Astrocyte (in vitro differentiated cells and primary cell): ENCODE measurements around the gene CELSR2. TPM values are rescaled to one million over a fixed set of nuclear protein-coding genes. Genes with fewer than 3 reads are reported as not detected.

Experiments used
- DNase-seq: peaks from one replicate; pipeline ENCODE4 v3.0.0-alpha.2; 2010; ENCODE audit warnings: low read depth
- FAIRE-seq: peaks from 2 replicates; lab custom pipeline; 2011; peaks lifted over from hg19 to GRCh38; lab: Jason Lieb, UNC
- H2AFZ ChIP-seq: 2 replicates; pipeline ENCODE4 v1.6.0; 2012; ENCODE audit warnings: low read depth, low read length, inconsistent platforms
- H3K27ac ChIP-seq: 2 replicates; pipeline ENCODE4 v1.5.1; 2011; ENCODE audit warnings: low read depth, low read length, inconsistent platforms
- H3K27me3 ChIP-seq: 2 replicates; pipeline ENCODE4 v1.6.0; 2011; ENCODE audit warnings: low read length, inconsistent platforms; ENCODE audit not compliant: insufficient read depth
- H3K36me3 ChIP-seq: 2 replicates; pipeline ENCODE4 v1.5.1; 2011; ENCODE audit warnings: low read length, inconsistent platforms; ENCODE audit not compliant: insufficient read depth
- H3K4me1 ChIP-seq: 2 replicates; pipeline ENCODE4 v1.5.1; 2011; ENCODE audit warnings: low read length, inconsistent platforms; ENCODE audit not compliant: insufficient read depth
- H3K4me2 ChIP-seq: 2 replicates; pipeline ENCODE4 v1.6.0; 2012; ENCODE audit warnings: low read length, inconsistent platforms
- H3K4me3 ChIP-seq: 2 replicates; pipeline ENCODE4 v1.5.1; 2011; ENCODE audit warnings: low read depth, mild to moderate bottlenecking, low read length, inconsistent platforms; ENCODE audit not compliant: insufficient read depth
- H3K79me2 ChIP-seq: 2 replicates; pipeline ENCODE4 v1.6.0; 2012; ENCODE audit warnings: mild to moderate bottlenecking, low read length, inconsistent platforms; ENCODE audit not compliant: insufficient read depth
- H3K9ac ChIP-seq: 2 replicates; pipeline ENCODE4 v1.6.0; 2012; ENCODE audit warnings: mild to moderate bottlenecking, low read length, inconsistent platforms
- H3K9me3 ChIP-seq: 2 replicates; pipeline ENCODE4 v1.5.1; 2012; ENCODE audit warnings: low read depth, mild to moderate bottlenecking, low read length, inconsistent platforms; ENCODE audit not compliant: insufficient read depth
- H4K20me1 ChIP-seq: 2 replicates; pipeline ENCODE4 v1.6.0; 2012; ENCODE audit warnings: low read length, inconsistent platforms; ENCODE audit not compliant: insufficient read depth
- H3K27ac Mint-ChIP-seq: one replicate; pipeline ENCODE4 v1.8.0; 2021; ENCODE audit warnings: mild to moderate bottlenecking, mixed read lengths; ENCODE audit not compliant: unreplicated experiment
- H3K27me3 Mint-ChIP-seq: one replicate; pipeline ENCODE4 v1.8.0; 2021; ENCODE audit warnings: low read depth, mixed read lengths; ENCODE audit not compliant: unreplicated experiment
- H3K36me3 Mint-ChIP-seq: one replicate; pipeline ENCODE4 v1.8.0; 2021; ENCODE audit warnings: low read depth, mixed read lengths; ENCODE audit not compliant: unreplicated experiment
- H3K4me1 Mint-ChIP-seq: one replicate; pipeline ENCODE4 v1.8.0; 2021; ENCODE audit warnings: low read depth, mixed read lengths; ENCODE audit not compliant: unreplicated experiment
- H3K4me3 Mint-ChIP-seq: one replicate; pipeline ENCODE4 v1.8.0; 2021; ENCODE audit warnings: mild to moderate bottlenecking, moderate library complexity, mixed read lengths; ENCODE audit not compliant: unreplicated experiment
- H3K9me3 Mint-ChIP-seq: one replicate; pipeline ENCODE4 v1.8.0; 2021; ENCODE audit warnings: mild to moderate bottlenecking, mixed read lengths; ENCODE audit not compliant: unreplicated experiment
- CTCF ChIP-seq: IDR thresholded peaks from 2 replicates; pipeline ENCODE4 v1.5.1; 2011; ENCODE audit warnings: low read depth, mild to moderate bottlenecking, inconsistent platforms, low read length, moderate library complexity; ENCODE audit not compliant: insufficient read depth
- EZH2 ChIP-seq: IDR thresholded peaks from 2 replicates; pipeline ENCODE4 v1.6.1; 2012; ENCODE audit warnings: mild to moderate bottlenecking, low read length, inconsistent platforms; ENCODE audit not compliant: insufficient read depth
- total RNA-seq: library from RNA; stranded (reverse); gene quantifications from 2 replicates; pipeline ENCODE4 v1.2.1, GENCODE V29; 2021

Gene CELSR2
- total RNA-seq, 1 donor from 2014 or later: 10.0 TPM

GRCh38 chr1:109207467-109208103, 41.8 kb upstream of the CELSR2 start:
- no peak overlapping the region for H3K27ac ChIP-seq
- no peaks in the 10 kb centered on the region for H3K27me3 Mint-ChIP-seq
- peaks cover 6% of the 10 kb centered on the region for H3K4me1 ChIP-seq
- H3K9ac ChIP-seq: no peak overlapping the region
- no peak for DNase-seq
- peaks cover 2% of the 10 kb centered on the region for H3K9me3 Mint-ChIP-seq
- no peaks in the 10 kb centered on the region for H3K36me3 ChIP-seq
- no peak overlapping the region for H3K4me3 ChIP-seq
- H3K27ac Mint-ChIP-seq: no peak overlapping the region
- no peaks in the 10 kb centered on the region for H3K27me3 ChIP-seq
- H3K36me3 Mint-ChIP-seq: no peaks in the 10 kb centered on the region
- H3K4me2 ChIP-seq: no peak overlapping the region
- H3K79me2 ChIP-seq: no peaks in the 10 kb centered on the region
- H3K4me3 Mint-ChIP-seq: no peak overlapping the region
- peaks cover 16% of the 10 kb centered on the region for H3K4me1 Mint-ChIP-seq
- H3K9me3 ChIP-seq: no peaks in the 10 kb centered on the region
- H2AFZ ChIP-seq: no peak overlapping the region
- TF ChIP-seq EZH2 (no peak), CTCF (no peak)
- no peak for FAIRE-seq
- no peaks in the 10 kb centered on the region for H4K20me1 ChIP-seq

GRCh38 chr1:109208394-109208793, 40.9 kb upstream of the CELSR2 start:
- no peak for TF ChIP-seq EZH2
- no peak for TF ChIP-seq CTCF
- peaks cover 16% of the 10 kb centered on the region for H3K4me1 Mint-ChIP-seq
- Histone ChIP-seq H3K79me2 (no peaks in the 10 kb centered on the region), H2AFZ (no peak overlapping the region), H3K4me1 (peaks cover 7% of the 10 kb centered on the region), H3K27me3 (no peaks in the 10 kb centered on the region), H3K4me2 (peak overlapping the region; percentile 59), H3K9me3 (no peaks in the 10 kb centered on the region), H4K20me1 (no peaks in the 10 kb centered on the region), H3K36me3 (no peaks in the 10 kb centered on the region), H3K9ac (no peak overlapping the region), H3K27ac (no peak overlapping the region), H3K4me3 (no peak overlapping the region)
- DNase-seq: peak; percentile 21
- no peak overlapping the region for H3K4me3 Mint-ChIP-seq
- H3K27me3 Mint-ChIP-seq: no peaks in the 10 kb centered on the region
- no peak for FAIRE-seq
- H3K9me3 Mint-ChIP-seq: peaks cover 2% of the 10 kb centered on the region
- no peaks in the 10 kb centered on the region for H3K36me3 Mint-ChIP-seq
- H3K27ac Mint-ChIP-seq: no peak overlapping the region

DNA sequence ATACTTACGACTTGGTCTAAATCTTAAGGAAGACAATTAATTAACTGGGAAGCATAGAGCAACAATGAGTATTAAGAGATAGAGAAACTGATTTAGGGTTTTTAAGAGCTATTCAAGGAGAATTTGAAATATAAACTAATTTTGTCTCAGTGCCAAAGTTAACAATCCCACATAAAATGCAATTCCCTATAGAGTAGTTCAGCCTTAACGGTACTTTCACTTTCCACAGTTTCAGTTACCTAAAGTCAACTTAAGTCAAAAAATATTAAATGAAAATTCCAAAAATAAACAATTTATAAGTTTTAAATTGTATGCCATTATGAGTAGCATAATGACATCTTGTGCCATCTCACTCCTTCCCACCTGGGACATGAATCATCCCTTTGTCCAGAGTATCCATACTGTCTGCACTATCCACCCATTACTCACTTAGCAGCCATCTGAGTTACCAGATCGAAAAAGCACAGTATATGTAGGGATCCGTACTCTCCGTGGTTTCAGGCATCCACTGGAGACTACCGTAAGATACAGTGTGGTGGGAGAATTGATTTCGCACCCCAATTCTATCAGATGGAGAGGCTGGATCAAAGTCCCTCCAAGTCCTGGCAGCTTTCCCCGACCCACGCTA, 40.4 kb upstream of the CELSR2 start:
- no peak for TF ChIP-seq CTCF
- TF ChIP-seq EZH2: no peak
- Histone ChIP-seq H4K20me1 (no peaks in the 10 kb centered on the region), H3K4me3 (no peak overlapping the region), H3K4me2 (peak overlapping the region; percentile 60), H3K36me3 (no peaks in the 10 kb centered on the region), H3K9me3 (no peaks in the 10 kb centered on the region), H3K79me2 (peaks cover 2% of the 10 kb centered on the region), H2AFZ (peak overlapping the region; percentile 55), H3K9ac (peak overlapping the region; percentile 29), H3K27me3 (no peaks in the 10 kb centered on the region), H3K27ac (no peak overlapping the region), H3K4me1 (peaks cover 9% of the 10 kb centered on the region)
- Mint-ChIP-seq H3K4me1 (peaks cover 16% of the 10 kb centered on the region), H3K27ac (peak overlapping the region; percentile 49), H3K27me3 (no peaks in the 10 kb centered on the region), H3K4me3 (peak overlapping the region; percentile 23), H3K9me3 (peaks cover 2% of the 10 kb centered on the region), H3K36me3 (no peaks in the 10 kb centered on the region)
- FAIRE-seq: no peak
- peak; percentile 26 for DNase-seq
